VCaP (cell line): ENCODE results near the gene ZBTB7A.

ENCODE experiments used
- H3K27ac ChIP-seq: fragments of 450-650 bp; 2 replicates; pipeline ENCODE4 v1.5.1; 2017
- TF ChIP-seq, protein P1 (sequence below): fragments of 450-650 bp; conservative IDR thresholded peaks from 2 replicates; pipeline ENCODE4 v1.5.1; 2017; ENCODE audit warnings: mild to moderate bottlenecking, moderate library complexity

Gene ZBTB7A

GRCh38 chr19:4029247-4029614, 37.5 kb downstream of the ZBTB7A start:
- H3K27ac ChIP-seq, result no peak overlapping the region

DNA sequence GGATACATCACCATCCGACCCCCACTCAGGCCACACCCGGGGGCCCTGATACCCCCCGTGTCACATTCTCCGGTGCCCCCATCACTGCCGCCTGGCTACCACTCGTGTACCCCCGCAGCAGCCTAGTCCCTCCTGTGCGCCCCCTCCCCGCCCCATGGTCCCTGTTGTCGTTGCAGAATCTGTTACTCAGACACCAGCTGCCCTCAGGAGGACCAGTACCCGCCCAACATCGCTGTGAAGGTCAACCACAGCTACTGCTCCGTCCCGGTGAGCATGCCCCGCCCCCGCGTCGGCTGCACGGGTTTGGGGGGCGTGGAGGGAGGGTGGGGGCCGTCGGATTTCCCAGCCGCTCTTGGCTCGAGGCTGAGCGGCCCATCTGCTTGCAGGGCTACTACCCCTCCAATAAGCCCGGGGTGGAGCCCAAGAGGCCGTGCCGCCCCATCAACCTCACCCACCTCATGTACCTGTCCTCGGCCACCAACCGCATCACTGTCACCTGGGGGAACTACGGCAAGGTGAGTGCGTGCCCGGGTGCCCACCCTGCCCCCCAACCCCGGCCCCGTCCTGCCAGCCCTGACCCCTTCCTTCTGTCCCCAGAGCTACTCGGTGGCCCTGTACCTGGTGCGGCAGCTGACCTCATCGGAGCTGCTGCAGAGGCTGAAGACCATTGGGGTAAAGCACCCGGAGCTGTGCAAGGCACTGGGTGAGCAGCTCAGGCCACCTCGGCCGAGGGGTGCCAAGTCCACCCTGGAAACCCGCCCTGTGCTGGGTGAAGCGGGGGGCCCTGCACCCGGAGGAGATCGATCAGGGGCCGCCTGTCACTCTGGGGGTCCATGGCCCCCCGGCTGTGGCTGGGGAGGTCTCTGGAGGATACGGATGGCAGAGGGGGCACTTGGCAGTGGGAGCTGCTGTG, 38.1 kb downstream of the ZBTB7A start:
- TF ChIP-seq, protein P1, sequence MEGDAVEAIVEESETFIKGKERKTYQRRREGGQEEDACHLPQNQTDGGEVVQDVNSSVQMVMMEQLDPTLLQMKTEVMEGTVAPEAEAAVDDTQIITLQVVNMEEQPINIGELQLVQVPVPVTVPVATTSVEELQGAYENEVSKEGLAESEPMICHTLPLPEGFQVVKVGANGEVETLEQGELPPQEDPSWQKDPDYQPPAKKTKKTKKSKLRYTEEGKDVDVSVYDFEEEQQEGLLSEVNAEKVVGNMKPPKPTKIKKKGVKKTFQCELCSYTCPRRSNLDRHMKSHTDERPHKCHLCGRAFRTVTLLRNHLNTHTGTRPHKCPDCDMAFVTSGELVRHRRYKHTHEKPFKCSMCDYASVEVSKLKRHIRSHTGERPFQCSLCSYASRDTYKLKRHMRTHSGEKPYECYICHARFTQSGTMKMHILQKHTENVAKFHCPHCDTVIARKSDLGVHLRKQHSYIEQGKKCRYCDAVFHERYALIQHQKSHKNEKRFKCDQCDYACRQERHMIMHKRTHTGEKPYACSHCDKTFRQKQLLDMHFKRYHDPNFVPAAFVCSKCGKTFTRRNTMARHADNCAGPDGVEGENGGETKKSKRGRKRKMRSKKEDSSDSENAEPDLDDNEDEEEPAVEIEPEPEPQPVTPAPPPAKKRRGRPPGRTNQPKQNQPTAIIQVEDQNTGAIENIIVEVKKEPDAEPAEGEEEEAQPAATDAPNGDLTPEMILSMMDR, result no peak
- no peak overlapping the region for H3K27ac ChIP-seq

More at GRCh38 chr19:4029247-4029614, 37.5 kb downstream of the ZBTB7A start:
- TF ChIP-seq, protein P1, result no peak

GRCh38 chr19:4027146-4027545, 39.6 kb downstream of the ZBTB7A start:
- H3K27ac ChIP-seq, result no peak overlapping the region
- TF ChIP-seq, protein P1, result no peak

- TF ChIP-seq, protein P1, result no peak
These were observed 41.4 kb downstream of the ZBTB7A start for GRCh38 chr19:4025317-4025716.

GRCh38 chr19:4023600-4024398, 42.9 kb downstream of the ZBTB7A start:
- H3K27ac ChIP-seq, result no peak overlapping the region
- TF ChIP-seq, protein P1, result no peak

More at GRCh38 chr19:4025317-4025716, 41.4 kb downstream of the ZBTB7A start:
- no peak overlapping the region for H3K27ac ChIP-seq

DNA sequence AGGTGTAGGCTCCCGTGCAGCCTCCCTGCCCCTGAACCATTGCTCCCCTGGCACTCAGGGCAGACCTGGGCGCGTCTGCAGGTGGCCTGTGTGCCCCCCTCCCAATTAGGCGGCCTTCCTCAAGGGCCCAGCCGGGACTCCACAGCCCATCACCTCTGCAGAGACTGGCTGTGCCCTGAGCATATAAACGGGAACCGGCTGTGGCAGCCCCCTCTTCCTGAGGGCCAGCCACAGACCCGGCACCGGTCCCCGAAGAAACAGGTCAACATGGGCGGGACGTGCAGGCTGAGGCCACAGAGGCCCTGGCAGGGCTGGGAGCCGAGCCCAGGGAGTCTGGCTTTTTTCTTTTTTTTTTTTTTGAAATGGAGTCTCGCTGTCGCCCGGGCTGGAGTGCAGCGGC, 47.1 kb downstream of the ZBTB7A start:
- H3K27ac ChIP-seq, result no peak overlapping the region
- TF ChIP-seq, protein P1, result no peak
